Testis (tissue), 3 donors: Measurements from ENCODE around the gene EHMT1. TPM values are rescaled to one million over a fixed set of nuclear protein-coding genes. Genes with fewer than 3 reads are reported as not detected.

ENCODE experiments used
- DNase-seq: peaks from one replicate; pipeline ENCODE4 v3.0.0-alpha.2; 2019
- H3K27ac ChIP-seq, 2 donors: fragments of 200-600 bp; sonication (generic); one replicate each; pipeline ENCODE4 v1.5.1; 2019
- H3K27me3 ChIP-seq: fragments of 200-600 bp; sonication (generic); one replicate; pipeline ENCODE4 v1.5.1; 2019
- H3K36me3 ChIP-seq: fragments of 200-600 bp; sonication (generic); one replicate; pipeline ENCODE4 v1.5.1; 2017; ENCODE audit warnings: low read depth; ENCODE audit errors: missing control alignments
- H3K4me1 ChIP-seq: fragments of 200-600 bp; sonication (generic); one replicate; pipeline ENCODE4 v1.5.1; 2019
- H3K4me3 ChIP-seq, 2 donors: fragments of 200-600 bp; sonication (generic); one replicate each; pipeline ENCODE4 v1.5.1; 2017 to 2019
- H3K9me3 ChIP-seq: fragments of 200-600 bp; sonication (generic); one replicate; pipeline ENCODE4 v1.5.1; 2017
- POLR2A ChIP-seq: fragments of 450-650 bp; IDR thresholded peaks from one replicate; pipeline ENCODE4 v1.6.1; 2017; ENCODE audit warnings: antibody characterized with exemption, mild to moderate bottlenecking, moderate library complexity
- WGBS, 2 donors: methylation state at CpG; one replicate each; pipeline ENCODE4 v1.1.5; 2018; 5-methylcytosine and 5-hydroxymethylcytosine counted together
- intact Hi-C: fragments of 100-400 bp; cut with DNase I; formaldehyde crosslinking; loops from one replicate; pipeline ENCODE4 v1.15.1; 2023; ENCODE audit warnings: low total_unique reads
- polyA plus RNA-seq: library from polyadenylated mRNA; stranded (reverse); fragments of 350-450 nt; fragmentation: Illumina TruSeq; extraction: RNeasy Lipid Tissue Mini Kit (QIAGEN cat#74804); gene quantifications from one replicate; pipeline ENCODE4 v1.2.3, GENCODE V29; 2014; ENCODE audit warnings: low read depth, low replicate concordance; ENCODE audit not compliant: insufficient read depth
- total RNA-seq, 2 donors: library from RNA; depleted of rRNA; stranded (reverse); fragments of >200 nt; gene quantifications; one replicate each; pipeline ENCODE4 v1.2.3, GENCODE V29; 2016
- TF ChIP-seq, protein P1 (sequence below), 3 experiments: fragments of 450-650 bp in 2 of 3; fragments of 200-600 bp in 1 of 3; sonication (generic) in 1 of 3; IDR thresholded peaks; one replicate each; pipeline ENCODE4 v1.5.1; 2016 to 2019; ENCODE audit warnings: antibody characterized with exemption in 3 of 3, mild to moderate bottlenecking in 2 of 3, moderate library complexity in 1 of 3

Gene EHMT1
- total and polyA plus RNA-seq, 3 donors from 2014 or later: 116 to 207 (median 193) TPM

GRCh38 chr9:137811283-137811870 is 192.6 kb downstream of the EHMT1 start:
- Histone ChIP-seq H3K36me3 (no peaks in the 10 kb centered on the region), H3K4me3 (no peak overlapping the region), H3K9me3 (no peaks in the 10 kb centered on the region), H3K27ac (no peak overlapping the region), H3K27me3 (no peaks in the 10 kb centered on the region), H3K4me1 (no peaks in the 10 kb centered on the region)
- WGBS, 2 donors: 75 to 76% methylated on average over 23 to 30 of the region's 30 CpGs
- TF ChIP-seq POLR2A: no peak
- TF ChIP-seq, protein P1, sequence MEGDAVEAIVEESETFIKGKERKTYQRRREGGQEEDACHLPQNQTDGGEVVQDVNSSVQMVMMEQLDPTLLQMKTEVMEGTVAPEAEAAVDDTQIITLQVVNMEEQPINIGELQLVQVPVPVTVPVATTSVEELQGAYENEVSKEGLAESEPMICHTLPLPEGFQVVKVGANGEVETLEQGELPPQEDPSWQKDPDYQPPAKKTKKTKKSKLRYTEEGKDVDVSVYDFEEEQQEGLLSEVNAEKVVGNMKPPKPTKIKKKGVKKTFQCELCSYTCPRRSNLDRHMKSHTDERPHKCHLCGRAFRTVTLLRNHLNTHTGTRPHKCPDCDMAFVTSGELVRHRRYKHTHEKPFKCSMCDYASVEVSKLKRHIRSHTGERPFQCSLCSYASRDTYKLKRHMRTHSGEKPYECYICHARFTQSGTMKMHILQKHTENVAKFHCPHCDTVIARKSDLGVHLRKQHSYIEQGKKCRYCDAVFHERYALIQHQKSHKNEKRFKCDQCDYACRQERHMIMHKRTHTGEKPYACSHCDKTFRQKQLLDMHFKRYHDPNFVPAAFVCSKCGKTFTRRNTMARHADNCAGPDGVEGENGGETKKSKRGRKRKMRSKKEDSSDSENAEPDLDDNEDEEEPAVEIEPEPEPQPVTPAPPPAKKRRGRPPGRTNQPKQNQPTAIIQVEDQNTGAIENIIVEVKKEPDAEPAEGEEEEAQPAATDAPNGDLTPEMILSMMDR (IDR thresholded peaks at IDR 0.05): no peak
- intact Hi-C loops: no loop called here
- DNase-seq: peak; percentile 37

DNA sequence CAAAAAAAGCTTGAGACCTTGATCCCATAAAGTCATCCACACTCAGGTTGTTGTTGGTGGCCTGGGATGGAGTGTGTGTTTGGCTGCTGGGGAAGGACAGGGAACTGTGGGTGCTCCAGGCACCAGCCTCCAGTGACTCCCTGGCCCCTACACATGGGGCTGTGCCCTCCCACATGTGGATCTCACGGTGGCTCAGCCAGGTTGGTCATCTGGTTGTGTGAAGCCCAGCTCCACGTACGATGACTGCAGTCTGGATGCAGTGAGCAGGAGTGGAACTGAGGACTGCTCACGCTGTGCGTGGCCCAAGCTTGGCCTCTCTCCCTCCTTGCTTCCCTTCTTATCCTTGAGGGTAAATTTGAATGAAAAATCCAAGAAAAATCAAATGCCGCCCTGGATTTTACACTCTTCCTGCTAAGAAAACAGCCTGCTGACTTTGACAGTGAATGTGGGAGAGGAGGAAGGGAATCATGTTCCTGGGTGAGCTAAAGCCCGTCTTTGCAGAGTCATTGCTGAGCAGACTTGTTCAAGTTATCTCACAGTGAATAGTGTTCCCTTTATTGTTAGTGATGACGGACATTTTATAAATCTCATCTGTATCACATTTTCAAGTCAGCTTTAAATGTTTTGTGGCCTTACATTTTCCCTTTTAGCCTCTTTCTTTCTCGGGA is 193.7 kb downstream of the EHMT1 start:
- no peak for TF ChIP-seq POLR2A
- TF ChIP-seq, protein P1 (IDR thresholded peaks at IDR 0.05): no peak
- WGBS, 2 donors: 92 to 94% methylated on average over 6 to 9 of the region's 9 CpGs
- no peaks in the 10 kb centered on the region for H3K27me3 ChIP-seq
- DNase-seq: no peak
- H3K36me3 ChIP-seq: no peaks in the 10 kb centered on the region
- no peaks in the 10 kb centered on the region for H3K9me3 ChIP-seq
- intact Hi-C loops: no loop called here
- H3K4me3 ChIP-seq: no peak overlapping the region
- no peaks in the 10 kb centered on the region for H3K4me1 ChIP-seq
- no peak overlapping the region for H3K27ac ChIP-seq

DNA sequence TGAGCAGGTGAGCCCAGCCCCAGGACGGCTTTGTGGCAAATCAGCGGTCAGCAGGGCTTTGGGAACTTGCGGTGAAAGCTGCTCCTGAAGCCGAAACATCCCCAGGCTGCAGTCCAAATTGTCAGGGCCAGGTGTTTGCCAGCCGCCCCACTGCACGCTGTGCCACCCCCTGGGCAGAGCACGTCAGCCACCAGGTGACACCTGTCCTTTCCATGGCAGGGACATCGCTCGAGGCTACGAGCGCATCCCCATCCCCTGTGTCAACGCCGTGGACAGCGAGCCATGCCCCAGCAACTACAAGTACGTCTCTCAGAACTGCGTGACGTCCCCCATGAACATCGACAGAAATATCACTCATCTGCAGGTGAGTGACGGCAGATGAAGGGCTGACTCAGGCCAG is 194.4 kb downstream of the EHMT1 start:
- H3K36me3 ChIP-seq: no peaks in the 10 kb centered on the region
- no peaks in the 10 kb centered on the region for H3K4me1 ChIP-seq
- intact Hi-C loops: no loop called here
- TF ChIP-seq, protein P1 (IDR thresholded peaks at IDR 0.05): no peak
- no peak for TF ChIP-seq POLR2A
- no peak overlapping the region for H3K27ac ChIP-seq
- DNase-seq: no peak
- WGBS, 2 donors: 96 to 97% methylated on average over 8 to 19 of the region's 19 CpGs
- no peaks in the 10 kb centered on the region for H3K27me3 ChIP-seq
- no peaks in the 10 kb centered on the region for H3K9me3 ChIP-seq
- no peak overlapping the region for H3K4me3 ChIP-seq

- no peak overlapping the region for H3K27ac ChIP-seq
- 93% methylated on average over 25 to 26 of the region's 26 CpGs for WGBS, 2 donors
- intact Hi-C loops: no loop called here
These were observed 195.0 kb downstream of the EHMT1 start for GRCh38 chr9:137813651-137814415.

More at GRCh38 chr9:137813651-137814415, 195.0 kb downstream of the EHMT1 start:
- H3K4me3 ChIP-seq: no peak overlapping the region
- no peak for DNase-seq
- no peaks in the 10 kb centered on the region for H3K9me3 ChIP-seq
- TF ChIP-seq POLR2A: no peak
- TF ChIP-seq, protein P1 (IDR thresholded peaks at IDR 0.05): no peak
- H3K36me3 ChIP-seq: no peaks in the 10 kb centered on the region
- no peaks in the 10 kb centered on the region for H3K4me1 ChIP-seq
- no peaks in the 10 kb centered on the region for H3K27me3 ChIP-seq
